ENCODE data around the gene DYTN. TPM values are rescaled to one million over a fixed set of nuclear protein-coding genes. Genes with fewer than 3 reads are reported as not detected.

Gene DYTN
- total and polyA plus RNA-seq, 2 donors (not counting 3 experiments of a cell fraction or from before 2014, with no cell fraction given), result 0.06 to 0.62 TPM

DNA sequence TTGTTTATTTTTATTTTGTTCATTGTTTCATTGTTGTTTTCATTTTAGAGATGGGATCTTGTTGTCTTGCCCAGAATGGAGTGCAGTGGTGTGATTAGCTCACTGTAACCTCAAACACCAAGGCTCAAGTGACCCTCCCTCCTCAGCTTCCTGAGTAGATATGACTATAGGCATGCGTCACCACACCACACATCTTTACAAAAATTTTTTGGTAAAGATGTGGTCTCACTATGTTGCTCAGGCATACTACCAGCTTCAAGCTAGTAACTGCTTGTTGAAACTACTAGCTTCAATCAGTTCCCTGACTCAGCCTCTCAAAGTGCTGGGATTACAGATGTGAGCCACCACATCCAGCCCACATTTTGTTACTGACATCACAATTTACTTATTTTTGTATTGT is 61.1 kb downstream of the DYTN start:
- TF ChIP-seq, protein P1, sequence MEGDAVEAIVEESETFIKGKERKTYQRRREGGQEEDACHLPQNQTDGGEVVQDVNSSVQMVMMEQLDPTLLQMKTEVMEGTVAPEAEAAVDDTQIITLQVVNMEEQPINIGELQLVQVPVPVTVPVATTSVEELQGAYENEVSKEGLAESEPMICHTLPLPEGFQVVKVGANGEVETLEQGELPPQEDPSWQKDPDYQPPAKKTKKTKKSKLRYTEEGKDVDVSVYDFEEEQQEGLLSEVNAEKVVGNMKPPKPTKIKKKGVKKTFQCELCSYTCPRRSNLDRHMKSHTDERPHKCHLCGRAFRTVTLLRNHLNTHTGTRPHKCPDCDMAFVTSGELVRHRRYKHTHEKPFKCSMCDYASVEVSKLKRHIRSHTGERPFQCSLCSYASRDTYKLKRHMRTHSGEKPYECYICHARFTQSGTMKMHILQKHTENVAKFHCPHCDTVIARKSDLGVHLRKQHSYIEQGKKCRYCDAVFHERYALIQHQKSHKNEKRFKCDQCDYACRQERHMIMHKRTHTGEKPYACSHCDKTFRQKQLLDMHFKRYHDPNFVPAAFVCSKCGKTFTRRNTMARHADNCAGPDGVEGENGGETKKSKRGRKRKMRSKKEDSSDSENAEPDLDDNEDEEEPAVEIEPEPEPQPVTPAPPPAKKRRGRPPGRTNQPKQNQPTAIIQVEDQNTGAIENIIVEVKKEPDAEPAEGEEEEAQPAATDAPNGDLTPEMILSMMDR (IDR thresholded peaks at IDR 0.05; ENCODE audit: extremely low read depth in 1 of 2, insufficient read depth in 1 of 2, low read depth in 1 of 2, low read length in 2 of 2), result no peak
- TF ChIP-seq MYC (IDR thresholded peaks at IDR 0.05; ENCODE audit: low read depth, low read length) (no peak), POLR2AphosphoS5 (IDR thresholded peaks at IDR 0.05; ENCODE audit: insufficient read depth, low read depth, low read length) (no peak), POLR2A (IDR thresholded peaks at IDR 0.05; ENCODE audit: low read depth, low read length) (no peak), EZH2 (IDR thresholded peaks at IDR 0.05; ENCODE audit: borderline replicate concordance, low read depth, low read length, severe bottlenecking) (no peak), JUN (IDR thresholded peaks at IDR 0.05; ENCODE audit: borderline replicate concordance, insufficient read depth, insufficient read length, low read depth) (no peak), GATA2 (IDR thresholded peaks at IDR 0.05; ENCODE audit: insufficient read depth, insufficient read length, low read depth, low read length) (no peak), FOS (IDR thresholded peaks at IDR 0.05; ENCODE audit: borderline replicate concordance, insufficient read depth, low read length) (no peak)
- TF ChIP-seq, protein P2, sequence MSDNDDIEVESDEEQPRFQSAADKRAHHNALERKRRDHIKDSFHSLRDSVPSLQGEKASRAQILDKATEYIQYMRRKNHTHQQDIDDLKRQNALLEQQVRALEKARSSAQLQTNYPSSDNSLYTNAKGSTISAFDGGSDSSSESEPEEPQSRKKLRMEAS (IDR thresholded peaks at IDR 0.05; ENCODE audit: insufficient read depth, insufficient read length), result no peak
- no peaks in the 10 kb centered on the region for H3K9me3 ChIP-seq (replicated peaks; ENCODE audit: control insufficient read depth, insufficient read depth, low read length)
- H4K20me1 ChIP-seq (replicated peaks; ENCODE audit: control insufficient read depth, extremely low read depth, insufficient read depth, low read length), result no peaks in the 10 kb centered on the region
- dilution Hi-C loops (cut with MboI; ENCODE audit: extremely low pct_ligation_motif_present, low sequenced_read_pairs), result no loop called here
- no peak overlapping the region for H2AFZ ChIP-seq (ENCODE audit: low read depth, low read length)
- intact Hi-C loops (cut with micrococcal nuclease), result no loop called here
- POLR2A ChIA-PET, result no interaction called here
- no peaks in the 10 kb centered on the region for H3K27me3 ChIP-seq (ENCODE audit: control insufficient read depth in 2 of 2, insufficient read depth in 2 of 2, low read length in 2 of 2)
- H3K4me2 ChIP-seq (ENCODE audit: insufficient read depth, low read length), result no peak overlapping the region
- no peak for DNase-seq (ENCODE audit: low read depth, low spot score)
- no peaks in the 10 kb centered on the region for H3K79me2 ChIP-seq (ENCODE audit: control insufficient read depth, insufficient read depth, low read length)
- CTCF ChIA-PET, result no interaction called here
- no TSS peak for BruUV-seq (replicated peaks)
- H3K4me3 ChIP-seq (replicated peaks in 1 of 3; ENCODE audit: insufficient read depth in 1 of 3, low read depth in 1 of 3, low read length in 3 of 3), result no peak overlapping the region
- no peak overlapping the region for H3K27ac ChIP-seq (ENCODE audit: insufficient read depth, low read depth, low read length)
- H3K36me3 ChIP-seq (ENCODE audit: control insufficient read depth in 2 of 2, extremely low read depth in 1 of 2, insufficient read depth in 2 of 2, low read length in 2 of 2), result no peaks in the 10 kb centered on the region
- no peak for FAIRE-seq
- H3K9ac ChIP-seq (replicated peaks; ENCODE audit: extremely low read depth, insufficient read depth, low read length), result no peak overlapping the region
- no peaks in the 10 kb centered on the region for H3K4me1 ChIP-seq (ENCODE audit: control insufficient read depth, extremely low read depth, insufficient read depth, low read length)
- H3K9me1 ChIP-seq (replicated peaks; ENCODE audit: control insufficient read depth, extremely low read depth, insufficient read depth, low read length), result no peaks in the 10 kb centered on the region

Measured in endothelial cell of umbilical vein (primary cell).